Mammary epithelial cell (primary cell): ENCODE data around the gene TARBP1.

Source experiments
- EZH2 ChIP-seq: IDR thresholded peaks from 2 replicates; pipeline ENCODE4 v1.6.1; 2012; ENCODE audit warnings: low read length, inconsistent platforms, borderline replicate concordance
- TF ChIP-seq, protein P1 (sequence below), 2 donors: IDR thresholded peaks in 1 of 2; conservative IDR thresholded peaks in 1 of 2; 2 replicates each; pipeline ENCODE4 v1.5.1; 2011 to 2012; ENCODE audit warnings: inconsistent platforms in 2 of 2, low read length in 2 of 2, mild to moderate bottlenecking in 2 of 2, control low read depth in 1 of 2, low read depth in 1 of 2; ENCODE audit not compliant: insufficient read depth in 1 of 2; ENCODE audit errors: extremely low read depth in 1 of 2

DNA sequence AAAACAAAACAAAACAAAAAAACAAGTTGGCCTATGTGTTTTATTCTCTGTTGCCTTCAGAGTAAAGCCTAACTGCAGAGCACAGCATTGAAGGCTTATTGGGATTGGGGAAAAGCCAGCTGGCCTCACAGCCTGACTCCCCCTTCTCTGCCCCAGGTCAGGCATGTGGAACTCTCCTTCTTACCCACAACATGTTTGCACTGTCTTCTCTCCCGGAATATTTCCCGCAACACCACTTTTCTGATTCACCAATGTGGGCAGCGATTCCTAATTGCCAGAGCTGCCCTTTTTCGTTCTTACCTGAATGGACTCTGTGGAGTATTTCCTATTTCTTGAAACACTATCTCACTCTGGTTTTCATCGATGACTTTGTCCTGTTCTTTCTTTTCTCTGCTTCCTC is 2.8 kb upstream of the TARBP1 start:
- TF ChIP-seq, protein P1, sequence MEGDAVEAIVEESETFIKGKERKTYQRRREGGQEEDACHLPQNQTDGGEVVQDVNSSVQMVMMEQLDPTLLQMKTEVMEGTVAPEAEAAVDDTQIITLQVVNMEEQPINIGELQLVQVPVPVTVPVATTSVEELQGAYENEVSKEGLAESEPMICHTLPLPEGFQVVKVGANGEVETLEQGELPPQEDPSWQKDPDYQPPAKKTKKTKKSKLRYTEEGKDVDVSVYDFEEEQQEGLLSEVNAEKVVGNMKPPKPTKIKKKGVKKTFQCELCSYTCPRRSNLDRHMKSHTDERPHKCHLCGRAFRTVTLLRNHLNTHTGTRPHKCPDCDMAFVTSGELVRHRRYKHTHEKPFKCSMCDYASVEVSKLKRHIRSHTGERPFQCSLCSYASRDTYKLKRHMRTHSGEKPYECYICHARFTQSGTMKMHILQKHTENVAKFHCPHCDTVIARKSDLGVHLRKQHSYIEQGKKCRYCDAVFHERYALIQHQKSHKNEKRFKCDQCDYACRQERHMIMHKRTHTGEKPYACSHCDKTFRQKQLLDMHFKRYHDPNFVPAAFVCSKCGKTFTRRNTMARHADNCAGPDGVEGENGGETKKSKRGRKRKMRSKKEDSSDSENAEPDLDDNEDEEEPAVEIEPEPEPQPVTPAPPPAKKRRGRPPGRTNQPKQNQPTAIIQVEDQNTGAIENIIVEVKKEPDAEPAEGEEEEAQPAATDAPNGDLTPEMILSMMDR (conservative IDR thresholded peaks at IDR 0.05 in 1 of 2, IDR thresholded peaks at IDR 0.05 in 1 of 2; ENCODE audit: extremely low read depth in 1 of 2, insufficient read depth in 1 of 2, low read depth in 1 of 2, low read length in 2 of 2): no peak
- no peak for TF ChIP-seq EZH2
